Fibroblast of lung (primary cell): ENCODE data around the gene GALNT12.

Experiments used
- EZH2 ChIP-seq: IDR thresholded peaks from 2 replicates; pipeline ENCODE4 v1.5.1; 2012; ENCODE audit warnings: low read length, control low read depth, mild to moderate bottlenecking; ENCODE audit errors: missing control alignments
- TF ChIP-seq, protein P1 (sequence below), 2 donors: IDR thresholded peaks in 1 of 2; conservative IDR thresholded peaks in 1 of 2; 1 replicate in 1 of 2; 2 replicates in 1 of 2; pipeline ENCODE4 v1.5.1; 2011 to 2012; ENCODE audit warnings: low read length in 2 of 2, control low read depth in 1 of 2, inconsistent platforms in 1 of 2, low read depth in 1 of 2, mild to moderate bottlenecking in 1 of 2

DNA sequence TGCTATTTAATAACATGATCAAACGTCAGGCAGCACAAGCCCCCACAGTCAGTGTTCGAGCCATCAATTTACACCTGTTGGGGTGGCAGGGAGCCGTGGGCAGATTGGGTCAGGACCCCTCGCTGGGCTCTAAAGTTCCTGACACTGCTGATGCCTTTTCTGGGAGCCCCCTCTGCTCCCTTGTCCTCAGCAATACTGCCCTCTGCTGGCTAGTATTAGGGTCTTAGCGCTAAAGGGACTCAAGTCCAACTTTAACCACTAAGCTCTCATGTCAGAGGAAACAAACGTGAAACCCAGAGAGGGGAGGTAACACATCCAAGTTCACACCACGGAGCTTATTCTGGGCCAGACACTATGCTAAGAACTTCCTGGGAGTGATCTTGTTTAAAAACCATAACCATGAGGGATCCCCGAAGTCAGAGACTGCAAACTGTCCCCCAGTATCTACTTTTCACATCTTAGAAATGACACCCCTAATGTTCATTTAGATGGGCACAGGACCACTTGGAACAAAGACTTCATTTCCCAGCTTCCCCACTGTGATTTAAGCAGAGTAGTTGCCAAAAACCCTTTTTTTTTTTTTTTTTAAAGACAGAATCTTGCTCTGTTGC is 31.5 kb upstream of the GALNT12 start:
- TF ChIP-seq, protein P1, sequence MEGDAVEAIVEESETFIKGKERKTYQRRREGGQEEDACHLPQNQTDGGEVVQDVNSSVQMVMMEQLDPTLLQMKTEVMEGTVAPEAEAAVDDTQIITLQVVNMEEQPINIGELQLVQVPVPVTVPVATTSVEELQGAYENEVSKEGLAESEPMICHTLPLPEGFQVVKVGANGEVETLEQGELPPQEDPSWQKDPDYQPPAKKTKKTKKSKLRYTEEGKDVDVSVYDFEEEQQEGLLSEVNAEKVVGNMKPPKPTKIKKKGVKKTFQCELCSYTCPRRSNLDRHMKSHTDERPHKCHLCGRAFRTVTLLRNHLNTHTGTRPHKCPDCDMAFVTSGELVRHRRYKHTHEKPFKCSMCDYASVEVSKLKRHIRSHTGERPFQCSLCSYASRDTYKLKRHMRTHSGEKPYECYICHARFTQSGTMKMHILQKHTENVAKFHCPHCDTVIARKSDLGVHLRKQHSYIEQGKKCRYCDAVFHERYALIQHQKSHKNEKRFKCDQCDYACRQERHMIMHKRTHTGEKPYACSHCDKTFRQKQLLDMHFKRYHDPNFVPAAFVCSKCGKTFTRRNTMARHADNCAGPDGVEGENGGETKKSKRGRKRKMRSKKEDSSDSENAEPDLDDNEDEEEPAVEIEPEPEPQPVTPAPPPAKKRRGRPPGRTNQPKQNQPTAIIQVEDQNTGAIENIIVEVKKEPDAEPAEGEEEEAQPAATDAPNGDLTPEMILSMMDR (conservative IDR thresholded peaks at IDR 0.05 in 1 of 2, IDR thresholded peaks at IDR 0.05 in 1 of 2; ENCODE audit: low read depth in 1 of 2, low read length in 2 of 2): peak; percentile 81 to 86
- TF ChIP-seq EZH2: no peak
